ENCODE measurements around the gene ZNF471.

ZNF471 gene

GRCh38 chr19:56538254-56538760 is 30.7 kb downstream of the ZNF471 start:
- DNase-seq (ENCODE audit: insufficient read length) = peak; percentile 11
- FAIRE-seq = no peak
- no peak for TF ChIP-seq TAF1 (IDR thresholded peaks at IDR 0.05; ENCODE audit: borderline replicate concordance, low read depth, low read length)
- no peak for TF ChIP-seq POLR2A (IDR thresholded peaks at IDR 0.05; ENCODE audit: low read depth, low read length)
- TF ChIP-seq POLR2AphosphoS5 (IDR thresholded peaks at IDR 0.05; ENCODE audit: low read depth, low read length) = no peak

GRCh38 chr19:56538761-56539263 is 31.2 kb downstream of the ZNF471 start, which contains the start of gene ZFP28:
TSS of gene ZFP28 (plus strand) at chr19:56538948. CDS start at chr19:56539019, 71 bp downstream.
- DNase-seq (ENCODE audit: insufficient read length) (peak; percentile 8), FAIRE-seq (no peak)
- TF ChIP-seq POLR2AphosphoS5 (IDR thresholded peaks at IDR 0.05; ENCODE audit: low read depth, low read length) (no peak), TAF1 (IDR thresholded peaks at IDR 0.05; ENCODE audit: borderline replicate concordance, low read depth, low read length) (no peak), POLR2A (IDR thresholded peaks at IDR 0.05; ENCODE audit: low read depth, low read length) (no peak)

GRCh38 chr19:56543776-56544175 is 36.1 kb downstream of the ZNF471 start:
- TF ChIP-seq POLR2A (IDR thresholded peaks at IDR 0.05; ENCODE audit: low read depth, low read length) = no peak
- TF ChIP-seq POLR2AphosphoS5 (IDR thresholded peaks at IDR 0.05; ENCODE audit: low read depth, low read length) = no peak
- TF ChIP-seq TAF1 (IDR thresholded peaks at IDR 0.05; ENCODE audit: borderline replicate concordance, low read depth, low read length) = no peak
- DNase-seq (ENCODE audit: insufficient read length) (no peak), FAIRE-seq (no peak)

- DNase-seq (ENCODE audit: insufficient read length) = no peak
These were observed 39.9 kb downstream of the ZNF471 start for GRCh38 chr19:56547535-56547934.

GRCh38 chr19:56554272-56554869 is 46.7 kb downstream of the ZNF471 start:
- TF ChIP-seq POLR2AphosphoS5 (IDR thresholded peaks at IDR 0.05; ENCODE audit: low read depth, low read length) (no peak), POLR2A (IDR thresholded peaks at IDR 0.05; ENCODE audit: low read depth, low read length) (no peak), TAF1 (IDR thresholded peaks at IDR 0.05; ENCODE audit: borderline replicate concordance, low read depth, low read length) (no peak)
- no peak for DNase-seq (ENCODE audit: insufficient read length)
- no peak for FAIRE-seq

More at GRCh38 chr19:56547535-56547934, 39.9 kb downstream of the ZNF471 start:
- TF ChIP-seq POLR2AphosphoS5 (IDR thresholded peaks at IDR 0.05; ENCODE audit: low read depth, low read length) (no peak), POLR2A (IDR thresholded peaks at IDR 0.05; ENCODE audit: low read depth, low read length) (no peak), TAF1 (IDR thresholded peaks at IDR 0.05; ENCODE audit: borderline replicate concordance, low read depth, low read length) (no peak)
- FAIRE-seq = no peak

- no peak for DNase-seq (ENCODE audit: insufficient read length)
- no peak for TF ChIP-seq POLR2AphosphoS5 (IDR thresholded peaks at IDR 0.05; ENCODE audit: low read depth, low read length)
- TF ChIP-seq POLR2A (IDR thresholded peaks at IDR 0.05; ENCODE audit: low read depth, low read length) = no peak
- TF ChIP-seq TAF1 (IDR thresholded peaks at IDR 0.05; ENCODE audit: borderline replicate concordance, low read depth, low read length) = no peak
- no peak for FAIRE-seq
These were observed 55.1 kb downstream of the ZNF471 start for GRCh38 chr19:56562766-56563165.

GRCh38 chr19:56566904-56567273 is 59.2 kb downstream of the ZNF471 start:
- no peak for DNase-seq (ENCODE audit: insufficient read length)
- TF ChIP-seq POLR2AphosphoS5 (IDR thresholded peaks at IDR 0.05; ENCODE audit: low read depth, low read length) (no peak), POLR2A (IDR thresholded peaks at IDR 0.05; ENCODE audit: low read depth, low read length) (no peak), TAF1 (IDR thresholded peaks at IDR 0.05; ENCODE audit: borderline replicate concordance, low read depth, low read length) (no peak)
- FAIRE-seq = peak; percentile 73

GRCh38 chr19:56567274-56568120 is 59.8 kb downstream of the ZNF471 start, which contains the start of gene ZNF470:
TSS of gene ZNF470 (plus strand) at chr19:56567468. CDS start at chr19:56570312, 2,844 bp downstream.
- FAIRE-seq = peak; percentile 72
- TF ChIP-seq POLR2A (IDR thresholded peaks at IDR 0.05; ENCODE audit: low read depth, low read length) (peak; percentile 61; the same call in 1 of the 2 replicates), POLR2AphosphoS5 (IDR thresholded peaks at IDR 0.05; ENCODE audit: low read depth, low read length) (no peak)
- peak; percentile 87 for DNase-seq (ENCODE audit: insufficient read length)

GRCh38 chr19:56572589-56572988 is 64.9 kb downstream of the ZNF471 start:
- no peak for FAIRE-seq
- TF ChIP-seq POLR2AphosphoS5 (IDR thresholded peaks at IDR 0.05; ENCODE audit: low read depth, low read length) = no peak
- no peak for TF ChIP-seq POLR2A (IDR thresholded peaks at IDR 0.05; ENCODE audit: low read depth, low read length)
- no peak for TF ChIP-seq TAF1 (IDR thresholded peaks at IDR 0.05; ENCODE audit: borderline replicate concordance, low read depth, low read length)

GRCh38 chr19:56573914-56574313 is 66.3 kb downstream of the ZNF471 start:
- no peak for TF ChIP-seq TAF1 (IDR thresholded peaks at IDR 0.05; ENCODE audit: borderline replicate concordance, low read depth, low read length)
- no peak for TF ChIP-seq POLR2AphosphoS5 (IDR thresholded peaks at IDR 0.05; ENCODE audit: low read depth, low read length)
- no peak for TF ChIP-seq POLR2A (IDR thresholded peaks at IDR 0.05; ENCODE audit: low read depth, low read length)
- no peak for DNase-seq (ENCODE audit: insufficient read length)
- FAIRE-seq = no peak

More at GRCh38 chr19:56572589-56572988, 64.9 kb downstream of the ZNF471 start:
- DNase-seq (ENCODE audit: insufficient read length) = no peak

Measured in GM12892 (cell line).